B cell (primary cell): ENCODE results near the gene SLC9A3. TPM values are rescaled to one million over a fixed set of nuclear protein-coding genes. Genes with fewer than 3 reads are reported as not detected.

ENCODE experiments used
- ATAC-seq: fragments of 200-7000 bp; cut with Tn5 transposase; one replicate; pipeline ENCODE4 v1.10.0; 2021; ENCODE audit warnings: low read depth, mild to moderate bottlenecking, moderate number of reproducible peaks, moderate library complexity
- CTCF ChIA-PET: fragments of 350-600 bp; sonication (Branson Sonifier 250); formaldehyde crosslinking; loops from one replicate; lab custom pipeline; 2021; ENCODE audit warnings: antibody characterized with exemption, inconsistent platforms; lab: Charles Lee
- POLR2A ChIA-PET: fragments of 350-600 bp; sonication (Branson Sonifier 250); formaldehyde crosslinking; loops from one replicate; lab custom pipeline; 2021; ENCODE audit warnings: antibody characterized with exemption; lab: Charles Lee
- DNase-seq: peaks from one replicate; pipeline ENCODE4 v3.0.0; 2013
- H2AFZ ChIP-seq: 2 replicates; pipeline ENCODE4 v1.6.1; 2012; ENCODE audit warnings: mild to moderate bottlenecking, low read depth, low read length; ENCODE audit not compliant: insufficient read depth, poor library complexity, severe bottlenecking
- H3K27ac ChIP-seq, 2 donors: 1 replicate in 1 of 2; 2 replicates in 1 of 2; pipeline ENCODE4 v1.5.1; 2012 to 2013; ENCODE audit warnings: low read length in 2 of 2, mild to moderate bottlenecking in 2 of 2, moderate library complexity in 1 of 2
- H3K27me3 ChIP-seq, 4 experiments: fragments of 200-600 bp in 1 of 4; sonication (generic) in 1 of 4; replicated peaks in 1 of 4; 1 replicate in 2 of 4; 2 replicates in 2 of 4; pipeline versions ENCODE4 v1.6.1 to v1.7.0; 2013 to 2016; ENCODE audit warnings: low read length in 3 of 4, mild to moderate bottlenecking in 2 of 4, mixed read lengths in 1 of 4, moderate library complexity in 1 of 4; ENCODE audit not compliant: insufficient read depth in 4 of 4, control insufficient read depth in 3 of 4; ENCODE audit errors: control extremely low read depth in 1 of 4
- H3K36me3 ChIP-seq, 2 experiments: replicated peaks in 1 of 2; 1 replicate in 1 of 2; 2 replicates in 1 of 2; pipeline versions ENCODE4 v1.6.1 to v1.7.1; 2013; ENCODE audit warnings: low read length in 1 of 2; ENCODE audit not compliant: insufficient read depth in 2 of 2, control insufficient read depth in 1 of 2; ENCODE audit errors: control extremely low read depth in 1 of 2, extremely low read depth in 1 of 2
- H3K4me1 ChIP-seq, 2 donors: fragments of 200-600 bp in 1 of 2; sonication (generic) in 1 of 2; 1 replicate in 1 of 2; 2 replicates in 1 of 2; pipeline versions ENCODE4 v1.5.1 to v1.6.1; 2013 to 2017; ENCODE audit warnings: low read length in 2 of 2; ENCODE audit not compliant: control insufficient read depth in 2 of 2, insufficient read depth in 2 of 2
- H3K4me2 ChIP-seq: replicated peaks from 2 replicates; pipeline ENCODE3; 2012; ENCODE audit warnings: mild to moderate bottlenecking, low read depth, low read length; ENCODE audit not compliant: poor library complexity, severe bottlenecking
- H3K4me3 ChIP-seq, 5 experiments: fragments of 200-600 bp in 1 of 5; sonication (generic) in 1 of 5; 1 replicate in 3 of 5; 2 replicates in 2 of 5; pipeline versions ENCODE4 v1.5.1 to v1.7.0; 2011 to 2016; ENCODE audit warnings: low read length in 4 of 5, mild to moderate bottlenecking in 4 of 5, low read depth in 2 of 5, control low read depth in 1 of 5, moderate library complexity in 1 of 5; ENCODE audit not compliant: insufficient read depth in 1 of 5; ENCODE audit errors: control extremely low read depth in 1 of 5, extremely low read depth in 1 of 5
- H3K79me2 ChIP-seq: fragments of 200-600 bp; sonication (generic); one replicate; pipeline ENCODE4 v1.6.0; 2016; ENCODE audit warnings: low read length; ENCODE audit not compliant: control insufficient read depth, insufficient read depth
- H3K9ac ChIP-seq: fragments of 200-600 bp; sonication (generic); 2 replicates; pipeline ENCODE4 v1.6.1; 2017; ENCODE audit warnings: mild to moderate bottlenecking, low read length, moderate library complexity
- H3K9me3 ChIP-seq, 3 donors: one replicate each; pipeline versions ENCODE4 v1.6.1 to v1.7.1; 2013; ENCODE audit warnings: low read length in 2 of 3; ENCODE audit not compliant: control insufficient read depth in 2 of 3, insufficient read depth in 1 of 3; ENCODE audit errors: control extremely low read depth in 1 of 3
- H4K20me1 ChIP-seq: 2 replicates; pipeline ENCODE4 v1.6.0; 2012; ENCODE audit warnings: mild to moderate bottlenecking, low read length; ENCODE audit not compliant: insufficient read depth, control insufficient read depth, poor library complexity, severe bottlenecking
- H3K27ac Mint-ChIP-seq: one replicate; pipeline ENCODE4 v1.8.0; 2021; ENCODE audit warnings: mixed read lengths
- H3K27me3 Mint-ChIP-seq: one replicate; pipeline ENCODE4 v1.8.0; 2021; ENCODE audit warnings: mixed read lengths
- H3K4me1 Mint-ChIP-seq: one replicate; pipeline ENCODE4 v1.8.0; 2021; ENCODE audit warnings: mixed read lengths
- H3K4me3 Mint-ChIP-seq: one replicate; pipeline ENCODE4 v1.8.0; 2021; ENCODE audit warnings: mixed read lengths
- H3K9me3 Mint-ChIP-seq: one replicate; pipeline ENCODE4 v1.8.0; 2022; ENCODE audit warnings: mixed read lengths; ENCODE audit not compliant: insufficient read depth
- CTCF ChIP-seq: fragments of 200-600 bp; IDR thresholded peaks from one replicate; pipeline ENCODE4 v1.8.0; 2022; ENCODE audit warnings: antibody characterized with exemption, mild to moderate bottlenecking
- EZH2 ChIP-seq: IDR thresholded peaks from 2 replicates; pipeline ENCODE4 v1.6.1; 2012; ENCODE audit warnings: borderline replicate concordance, low read depth, mild to moderate bottlenecking, moderate library complexity, low read length; ENCODE audit not compliant: insufficient read depth, poor library complexity, severe bottlenecking
- WGBS: methylation state at CpG from one replicate; pipeline ENCODE4 v1.1.5; 2013; ENCODE audit warnings: missing lambda C conversion rate; ENCODE audit not compliant: insufficient coverage; 5-methylcytosine and 5-hydroxymethylcytosine counted together
- intact Hi-C: fragments of 100-400 bp; cut with micrococcal nuclease; formaldehyde crosslinking; loops from one replicate; pipeline ENCODE4 v1.10.0; 2022
- polyA plus RNA-seq: library from polyadenylated mRNA; depleted of rRNA; stranded (reverse); fragments of >200 nt; gene quantifications from 2 replicates; pipeline ENCODE4 v1.2.3, GENCODE V29; 2012
- total RNA-seq, 2 donors: library from RNA; stranded (reverse); fragments of 120-200 nt in 1 of 2; gene quantifications; 1 replicate in 1 of 2; 2 replicates in 1 of 2; pipeline versions ENCODE4 v1.2.3 to v1.2.4, GENCODE V29; 2013 to 2022

The SLC9A3 gene
- total and polyA plus RNA-seq, 2 donors (not counting 1 experiment from before 2014, with no cell fraction given), result 0.84 to 2.0 TPM

GRCh38 chr5:518721-519120 is 5.5 kb downstream of the SLC9A3 start:
- WGBS, result 84% methylated on average over 8 of the region's 10 CpGs
- ChIA-PET POLR2A (no interaction called here), CTCF (interaction anchor here (0.9 kb wide), 1 partner anchor 72 kb away, joined by 3 read pairs; no protein-coding TSS in a partner anchor)
- Histone ChIP-seq H3K27ac (no peak overlapping the region), H2AFZ (no peak overlapping the region), H3K4me1 (peaks cover 5 to 10% of the 10 kb centered on the region in 2 donors), H3K27me3 (peaks cover 0 to 85% (median 32%) of the 10 kb centered on the region in 4 experiments), H4K20me1 (no peaks in the 10 kb centered on the region), H3K4me2 (no peak overlapping the region), H3K79me2 (no peaks in the 10 kb centered on the region), H3K4me3 (no peak overlapping the region), H3K9ac (no peak overlapping the region), H3K9me3 (peaks cover 0 to 29% (median 0%) of the 10 kb centered on the region in 3 donors), H3K36me3 (no peaks in the 10 kb centered on the region)
- Mint-ChIP-seq H3K4me3 (no peak overlapping the region), H3K9me3 (peaks cover 3% of the 10 kb centered on the region), H3K4me1 (peaks cover 7% of the 10 kb centered on the region), H3K27me3 (peaks cover 57% of the 10 kb centered on the region), H3K27ac (no peak overlapping the region)
- no peak for TF ChIP-seq EZH2
- no peak for TF ChIP-seq CTCF
- no peak for ATAC-seq
- DNase-seq, result no peak
- intact Hi-C loops, result no loop called here

- intact Hi-C loops, result no loop called here
- ChIA-PET POLR2A (no interaction called here), CTCF (no interaction called here)
- Histone ChIP-seq H2AFZ (no peak overlapping the region), H3K79me2 (no peaks in the 10 kb centered on the region), H4K20me1 (no peaks in the 10 kb centered on the region), H3K4me2 (no peak overlapping the region), H3K27ac (no peak overlapping the region), H3K9me3 (peaks cover 0 to 22% (median 0%) of the 10 kb centered on the region in 3 donors), H3K36me3 (no peaks in the 10 kb centered on the region), H3K4me3 (no peak overlapping the region), H3K4me1 (no peaks in the 10 kb centered on the region), H3K27me3 (peaks cover 0 to 77% (median 25%) of the 10 kb centered on the region in 4 experiments), H3K9ac (no peak overlapping the region)
- no peaks in the 10 kb centered on the region for H3K4me1 Mint-ChIP-seq
- peaks cover 3% of the 10 kb centered on the region for H3K9me3 Mint-ChIP-seq
- WGBS, result 99% methylated on average over 4 of the region's 5 CpGs
- DNase-seq (no peak), ATAC-seq (no peak)
- no peak overlapping the region for H3K27ac Mint-ChIP-seq
- no peak overlapping the region for H3K4me3 Mint-ChIP-seq
- TF ChIP-seq EZH2, result no peak
- TF ChIP-seq CTCF, result no peak
- H3K27me3 Mint-ChIP-seq, result peaks cover 53% of the 10 kb centered on the region
Observed at GRCh38 chr5:517535-518100, 6.6 kb downstream of the SLC9A3 start.
